ENCODE data around the gene MARCO. TPM values are rescaled to one million over a fixed set of nuclear protein-coding genes. Genes with fewer than 3 reads are reported as not detected.
A peak's percentile ranks its signal among the peaks of the same experiment; 100 is the strongest.

The MARCO gene
- total and polyA plus RNA-seq, 4 donors, result 21.8 to 113 (median 61.6) TPM

DNA sequence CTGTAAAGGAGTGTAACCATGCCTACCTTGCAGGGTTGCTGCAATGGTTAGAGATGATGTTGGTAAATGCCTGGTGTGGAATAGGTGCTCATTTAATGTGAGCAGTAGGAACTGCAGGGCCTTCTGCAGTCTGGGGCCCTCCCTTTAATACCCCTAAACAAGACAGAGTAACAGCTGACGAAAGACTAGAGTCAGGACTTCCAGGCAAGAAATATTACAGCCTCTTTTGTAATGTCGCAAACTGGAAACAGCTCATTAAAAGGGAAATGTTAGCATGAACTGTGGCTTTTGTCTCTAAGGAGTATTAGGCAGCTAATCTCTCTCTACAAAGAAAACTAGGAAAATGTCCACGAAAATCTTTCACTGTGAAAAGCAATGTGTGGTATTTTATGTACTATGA, 26.0 kb downstream of the MARCO start:
- Histone ChIP-seq H3K9ac (ENCODE audit: low read depth in 1 of 2, low read length in 2 of 2) (no peak overlapping the region), H3K9me3 (ENCODE audit: control insufficient read depth in 4 of 4, low read length in 3 of 4) (no peaks in the 10 kb centered on the region)
- TF ChIP-seq, protein P1, sequence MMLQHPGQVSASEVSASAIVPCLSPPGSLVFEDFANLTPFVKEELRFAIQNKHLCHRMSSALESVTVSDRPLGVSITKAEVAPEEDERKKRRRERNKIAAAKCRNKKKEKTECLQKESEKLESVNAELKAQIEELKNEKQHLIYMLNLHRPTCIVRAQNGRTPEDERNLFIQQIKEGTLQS (IDR thresholded peaks at IDR 0.05), result no peak
- TF ChIP-seq, protein P2, sequence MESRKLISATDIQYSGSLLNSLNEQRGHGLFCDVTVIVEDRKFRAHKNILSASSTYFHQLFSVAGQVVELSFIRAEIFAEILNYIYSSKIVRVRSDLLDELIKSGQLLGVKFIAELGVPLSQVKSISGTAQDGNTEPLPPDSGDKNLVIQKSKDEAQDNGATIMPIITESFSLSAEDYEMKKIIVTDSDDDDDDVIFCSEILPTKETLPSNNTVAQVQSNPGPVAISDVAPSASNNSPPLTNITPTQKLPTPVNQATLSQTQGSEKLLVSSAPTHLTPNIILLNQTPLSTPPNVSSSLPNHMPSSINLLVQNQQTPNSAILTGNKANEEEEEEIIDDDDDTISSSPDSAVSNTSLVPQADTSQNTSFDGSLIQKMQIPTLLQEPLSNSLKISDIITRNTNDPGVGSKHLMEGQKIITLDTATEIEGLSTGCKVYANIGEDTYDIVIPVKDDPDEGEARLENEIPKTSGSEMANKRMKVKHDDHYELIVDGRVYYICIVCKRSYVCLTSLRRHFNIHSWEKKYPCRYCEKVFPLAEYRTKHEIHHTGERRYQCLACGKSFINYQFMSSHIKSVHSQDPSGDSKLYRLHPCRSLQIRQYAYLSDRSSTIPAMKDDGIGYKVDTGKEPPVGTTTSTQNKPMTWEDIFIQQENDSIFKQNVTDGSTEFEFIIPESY (IDR thresholded peaks at IDR 0.05), result no peak
- TF ChIP-seq HNF4A (conservative IDR thresholded peaks at IDR 0.05) (no peak), SP1 (IDR thresholded peaks at IDR 0.05) (no peak), TAF1 (conservative IDR thresholded peaks at IDR 0.05) (no peak)
- TF ChIP-seq, protein P3, sequence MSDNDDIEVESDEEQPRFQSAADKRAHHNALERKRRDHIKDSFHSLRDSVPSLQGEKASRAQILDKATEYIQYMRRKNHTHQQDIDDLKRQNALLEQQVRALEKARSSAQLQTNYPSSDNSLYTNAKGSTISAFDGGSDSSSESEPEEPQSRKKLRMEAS (IDR thresholded peaks at IDR 0.05), result no peak
- TF ChIP-seq, protein P4, sequence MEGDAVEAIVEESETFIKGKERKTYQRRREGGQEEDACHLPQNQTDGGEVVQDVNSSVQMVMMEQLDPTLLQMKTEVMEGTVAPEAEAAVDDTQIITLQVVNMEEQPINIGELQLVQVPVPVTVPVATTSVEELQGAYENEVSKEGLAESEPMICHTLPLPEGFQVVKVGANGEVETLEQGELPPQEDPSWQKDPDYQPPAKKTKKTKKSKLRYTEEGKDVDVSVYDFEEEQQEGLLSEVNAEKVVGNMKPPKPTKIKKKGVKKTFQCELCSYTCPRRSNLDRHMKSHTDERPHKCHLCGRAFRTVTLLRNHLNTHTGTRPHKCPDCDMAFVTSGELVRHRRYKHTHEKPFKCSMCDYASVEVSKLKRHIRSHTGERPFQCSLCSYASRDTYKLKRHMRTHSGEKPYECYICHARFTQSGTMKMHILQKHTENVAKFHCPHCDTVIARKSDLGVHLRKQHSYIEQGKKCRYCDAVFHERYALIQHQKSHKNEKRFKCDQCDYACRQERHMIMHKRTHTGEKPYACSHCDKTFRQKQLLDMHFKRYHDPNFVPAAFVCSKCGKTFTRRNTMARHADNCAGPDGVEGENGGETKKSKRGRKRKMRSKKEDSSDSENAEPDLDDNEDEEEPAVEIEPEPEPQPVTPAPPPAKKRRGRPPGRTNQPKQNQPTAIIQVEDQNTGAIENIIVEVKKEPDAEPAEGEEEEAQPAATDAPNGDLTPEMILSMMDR (IDR thresholded peaks at IDR 0.05; ENCODE audit: low read depth, low read length, missing input control), result no peak

DNA sequence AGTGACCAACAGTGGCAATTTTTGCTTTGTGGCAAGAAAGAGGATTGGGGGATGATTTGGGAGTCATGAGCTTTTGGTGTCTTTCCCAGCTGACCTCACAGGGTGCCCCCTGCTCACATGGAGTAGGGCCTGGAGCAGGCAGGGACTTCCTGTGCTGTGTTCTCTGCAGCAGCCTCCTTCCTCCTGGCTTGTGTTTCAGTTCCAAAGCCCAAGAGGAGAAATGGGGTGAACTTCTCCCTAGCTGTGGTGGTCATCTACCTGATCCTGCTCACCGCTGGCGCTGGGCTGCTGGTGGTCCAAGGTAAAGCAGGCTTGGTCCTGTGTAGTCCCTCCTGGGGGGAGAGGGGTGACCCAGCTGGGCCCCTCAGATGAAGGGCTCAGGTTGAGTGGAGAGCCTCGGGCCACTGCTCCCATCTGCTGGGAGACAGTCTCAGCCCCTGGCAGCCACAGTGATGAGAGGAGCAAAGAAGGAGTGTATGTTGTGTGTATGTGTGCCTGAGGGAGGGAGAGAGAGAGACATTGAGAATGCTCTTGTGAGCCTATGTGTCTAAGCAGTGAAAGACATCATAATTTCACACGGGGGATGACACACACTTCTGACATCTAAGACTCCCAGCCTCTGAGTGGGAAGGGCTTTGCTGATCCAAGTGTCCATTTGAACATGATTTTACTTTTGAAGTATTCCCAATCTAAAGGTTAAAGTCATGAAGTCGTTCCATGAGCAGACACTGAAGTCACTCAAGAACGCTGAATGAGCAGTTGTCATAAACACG, 27.2 kb downstream of the MARCO start:
- 88% methylated on average over 7 of the region's 7 CpGs for WGBS
- Histone ChIP-seq H3K27ac (ENCODE audit: low read depth in 1 of 2, low read length in 2 of 2) (no peak overlapping the region), H3K9ac (ENCODE audit: low read depth in 1 of 2, low read length in 2 of 2) (no peak overlapping the region)

More for the DNA sequence above, 26.0 kb downstream of the MARCO start:
- H3K36me3 ChIP-seq (ENCODE audit: control insufficient read depth in 4 of 4, insufficient read depth in 3 of 4, low read depth in 1 of 4, low read length in 3 of 4), result no peaks in the 10 kb centered on the region
- WGBS, result 71% methylated on average over 3 of the region's 3 CpGs
- H3K27ac ChIP-seq (ENCODE audit: low read depth in 1 of 2, low read length in 2 of 2), result no peak overlapping the region
- H3K4me1 ChIP-seq (ENCODE audit: control insufficient read depth in 4 of 4, insufficient read depth in 4 of 4, low read length in 3 of 4), result no peaks in the 10 kb centered on the region
- no peak overlapping the region for H3K4me3 ChIP-seq (ENCODE audit: low read depth in 1 of 3, low read length in 3 of 3)
- DNase-seq (ENCODE audit: low spot score), result no peak
- no peaks in the 10 kb centered on the region for H3K27me3 ChIP-seq (ENCODE audit: control insufficient read depth in 4 of 4, insufficient read depth in 4 of 4, low read length in 3 of 4)

More for the DNA sequence above, 27.2 kb downstream of the MARCO start:
- Histone ChIP-seq H3K9me3 (ENCODE audit: control insufficient read depth in 4 of 4, low read length in 3 of 4) (no peaks in the 10 kb centered on the region), H3K27me3 (ENCODE audit: control insufficient read depth in 4 of 4, insufficient read depth in 4 of 4, low read length in 3 of 4) (no peaks in the 10 kb centered on the region), H3K4me3 (ENCODE audit: low read depth in 1 of 3, low read length in 3 of 3) (no peak overlapping the region), H3K36me3 (ENCODE audit: control insufficient read depth in 4 of 4, insufficient read depth in 3 of 4, low read depth in 1 of 4, low read length in 3 of 4) (no peaks in the 10 kb centered on the region), H3K4me1 (ENCODE audit: control insufficient read depth in 4 of 4, insufficient read depth in 4 of 4, low read length in 3 of 4) (no peaks in the 10 kb centered on the region)
- TF ChIP-seq RAD21 (IDR thresholded peaks at IDR 0.05), result no peak
- TF ChIP-seq, protein P5, sequence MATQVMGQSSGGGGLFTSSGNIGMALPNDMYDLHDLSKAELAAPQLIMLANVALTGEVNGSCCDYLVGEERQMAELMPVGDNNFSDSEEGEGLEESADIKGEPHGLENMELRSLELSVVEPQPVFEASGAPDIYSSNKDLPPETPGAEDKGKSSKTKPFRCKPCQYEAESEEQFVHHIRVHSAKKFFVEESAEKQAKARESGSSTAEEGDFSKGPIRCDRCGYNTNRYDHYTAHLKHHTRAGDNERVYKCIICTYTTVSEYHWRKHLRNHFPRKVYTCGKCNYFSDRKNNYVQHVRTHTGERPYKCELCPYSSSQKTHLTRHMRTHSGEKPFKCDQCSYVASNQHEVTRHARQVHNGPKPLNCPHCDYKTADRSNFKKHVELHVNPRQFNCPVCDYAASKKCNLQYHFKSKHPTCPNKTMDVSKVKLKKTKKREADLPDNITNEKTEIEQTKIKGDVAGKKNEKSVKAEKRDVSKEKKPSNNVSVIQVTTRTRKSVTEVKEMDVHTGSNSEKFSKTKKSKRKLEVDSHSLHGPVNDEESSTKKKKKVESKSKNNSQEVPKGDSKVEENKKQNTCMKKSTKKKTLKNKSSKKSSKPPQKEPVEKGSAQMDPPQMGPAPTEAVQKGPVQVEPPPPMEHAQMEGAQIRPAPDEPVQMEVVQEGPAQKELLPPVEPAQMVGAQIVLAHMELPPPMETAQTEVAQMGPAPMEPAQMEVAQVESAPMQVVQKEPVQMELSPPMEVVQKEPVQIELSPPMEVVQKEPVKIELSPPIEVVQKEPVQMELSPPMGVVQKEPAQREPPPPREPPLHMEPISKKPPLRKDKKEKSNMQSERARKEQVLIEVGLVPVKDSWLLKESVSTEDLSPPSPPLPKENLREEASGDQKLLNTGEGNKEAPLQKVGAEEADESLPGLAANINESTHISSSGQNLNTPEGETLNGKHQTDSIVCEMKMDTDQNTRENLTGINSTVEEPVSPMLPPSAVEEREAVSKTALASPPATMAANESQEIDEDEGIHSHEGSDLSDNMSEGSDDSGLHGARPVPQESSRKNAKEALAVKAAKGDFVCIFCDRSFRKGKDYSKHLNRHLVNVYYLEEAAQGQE (IDR thresholded peaks at IDR 0.05), result no peak
- TF ChIP-seq, protein P1 (IDR thresholded peaks at IDR 0.05), result no peak
- TF ChIP-seq, protein P4 (IDR thresholded peaks at IDR 0.05; ENCODE audit: low read depth, low read length, missing input control), result no peak
- TF ChIP-seq FOXA2 (IDR thresholded peaks at IDR 0.05), result no peak
- TF ChIP-seq YY1 (IDR thresholded peaks at IDR 0.05), result no peak
- TF ChIP-seq, protein P3 (IDR thresholded peaks at IDR 0.05), result no peak
- TF ChIP-seq, protein P2 (IDR thresholded peaks at IDR 0.05), result no peak
- no peak for TF ChIP-seq FOXA1 (IDR thresholded peaks at IDR 0.05)
- no peak for TF ChIP-seq RXRA (IDR thresholded peaks at IDR 0.05)
- DNase-seq (ENCODE audit: low spot score), result peak; percentile 17
